GM23338 (cell line): ENCODE data around the gene RSBN1L. TPM values are rescaled to one million over a fixed set of nuclear protein-coding genes. Genes with fewer than 3 reads are reported as not detected.

Experiments used
- ATAC-seq: fragments of 200-7000 bp; cut with Tn5 transposase; 3 replicates; pipeline ENCODE4 v1.9.1; 2020
- DNase-seq: peaks from one replicate; pipeline ENCODE4 v3.0.0-alpha.2; 2015; ENCODE audit warnings: low spot score
- H2AFZ ChIP-seq: fragments of 200-600 bp; sonication (generic); 2 replicates; pipeline ENCODE4 v1.8.0; 2016; ENCODE audit warnings: antibody characterized with exemption, mild to moderate bottlenecking, moderate library complexity
- H3F3A ChIP-seq: fragments of 200-600 bp; sonication (generic); replicated peaks from 2 replicates; pipeline ENCODE4 v1.8.0; 2017; ENCODE audit warnings: antibody characterized with exemption, mixed run types, low read depth
- H3K27ac ChIP-seq: fragments of 200-600 bp; sonication (generic); 2 replicates; pipeline ENCODE4 v1.6.1; 2016; ENCODE audit warnings: low read depth
- H3K27me3 ChIP-seq: fragments of 200-600 bp; sonication (generic); 2 replicates; pipeline ENCODE4 v1.8.0; 2016; ENCODE audit warnings: mild to moderate bottlenecking, mixed run types, moderate library complexity; ENCODE audit not compliant: insufficient read depth
- H3K36me3 ChIP-seq: fragments of 200-600 bp; sonication (generic); 2 replicates; pipeline ENCODE4 v1.8.0; 2016; ENCODE audit warnings: mild to moderate bottlenecking; ENCODE audit not compliant: insufficient read depth
- H3K4me1 ChIP-seq: fragments of 200-600 bp; sonication (generic); 2 replicates; pipeline ENCODE4 v1.8.0; 2016; ENCODE audit warnings: mild to moderate bottlenecking, moderate library complexity; ENCODE audit not compliant: insufficient read depth
- H3K4me2 ChIP-seq: fragments of 200-600 bp; sonication (generic); 2 replicates; pipeline ENCODE4 v1.7.1; 2017; ENCODE audit warnings: mixed run types
- H3K4me3 ChIP-seq: fragments of 200-600 bp; sonication (generic); 2 replicates; pipeline ENCODE4 v1.6.1; 2016; ENCODE audit warnings: mixed run types
- H3K79me2 ChIP-seq: fragments of 200-600 bp; sonication (generic); replicated peaks from 2 replicates; pipeline ENCODE4 v1.8.0; 2017; ENCODE audit warnings: mild to moderate bottlenecking; ENCODE audit not compliant: insufficient read depth
- H3K9me2 ChIP-seq: fragments of 200-600 bp; sonication (generic); 2 replicates; pipeline ENCODE4 v1.8.0; 2017; ENCODE audit not compliant: insufficient read depth
- H4K20me1 ChIP-seq: fragments of 200-600 bp; sonication (generic); replicated peaks from 2 replicates; pipeline ENCODE4 v1.8.0; 2017; ENCODE audit warnings: mild to moderate bottlenecking; ENCODE audit not compliant: insufficient read depth
- H3K27ac Mint-ChIP-seq: 2 replicates; pipeline ENCODE4 v1.8.0; 2020; ENCODE audit warnings: inconsistent platforms, mild to moderate bottlenecking, moderate library complexity, mixed read lengths
- H3K27me3 Mint-ChIP-seq: 3 replicates; pipeline ENCODE4 v1.8.0; 2022; ENCODE audit warnings: low read depth, mild to moderate bottlenecking, moderate library complexity, mixed read lengths, inconsistent platforms; ENCODE audit not compliant: insufficient read depth, poor library complexity
- H3K36me3 Mint-ChIP-seq: 3 replicates; pipeline ENCODE4 v1.8.0; 2021; ENCODE audit warnings: low read depth, mild to moderate bottlenecking, inconsistent platforms, moderate library complexity, mixed read lengths
- H3K4me1 Mint-ChIP-seq: 3 replicates; pipeline ENCODE4 v1.8.0; 2020; ENCODE audit warnings: mild to moderate bottlenecking, inconsistent platforms, mixed read lengths
- H3K4me3 Mint-ChIP-seq: 3 replicates; pipeline ENCODE4 v1.8.0; 2021; ENCODE audit warnings: moderate library complexity, mild to moderate bottlenecking, inconsistent platforms, mixed read lengths
- H3K9me3 Mint-ChIP-seq: 3 replicates; pipeline ENCODE4 v1.8.0; 2020; ENCODE audit warnings: moderate library complexity, mild to moderate bottlenecking, inconsistent platforms, mixed read lengths
- JUNB ChIP-seq: IDR thresholded peaks from one replicate; pipeline ENCODE4 v1.6.1; 2016; ENCODE audit warnings: antibody characterized with exemption; ENCODE audit not compliant: unreplicated experiment
- NANOG ChIP-seq: IDR thresholded peaks from 2 replicates; pipeline ENCODE4 v1.6.1; 2016; ENCODE audit warnings: antibody characterized with exemption, borderline replicate concordance
- ZNF114 ChIP-seq: fragments of 250-450 bp; sonication (Bioruptor Pico); IDR thresholded peaks from 2 replicates; pipeline ENCODE4 v1.5.0; 2020; ENCODE audit warnings: mild to moderate bottlenecking, moderate library complexity
- polyA plus RNA-seq: library from polyadenylated mRNA; unstranded; fragments of >200 nt; fragmentation: Nextera tagmentation; extraction: Ambion mirVana; gene quantifications from 2 replicates; pipeline ENCODE4 v1.2.1, GENCODE V29; 2016
- total RNA-seq: library from RNA; depleted of rRNA; stranded (reverse); fragments of >200 nt; shearing (Covaris generic); gene quantifications from 2 replicates; pipeline ENCODE4 v1.2.3, GENCODE V29; 2014
- TF ChIP-seq, protein P1 (sequence below): fragments of 250-450 bp; sonication (Bioruptor Pico); IDR thresholded peaks from 2 replicates; pipeline ENCODE4 v1.5.0; 2020; ENCODE audit warnings: mild to moderate bottlenecking, moderate library complexity
- TF ChIP-seq, protein P2 (sequence below): IDR thresholded peaks from 2 replicates; pipeline ENCODE4 v1.6.1; 2016; ENCODE audit warnings: antibody characterized with exemption

Gene RSBN1L
- total and polyA plus RNA-seq, 2 experiments from 2014 or later: 9.7 to 19.7 TPM

DNA sequence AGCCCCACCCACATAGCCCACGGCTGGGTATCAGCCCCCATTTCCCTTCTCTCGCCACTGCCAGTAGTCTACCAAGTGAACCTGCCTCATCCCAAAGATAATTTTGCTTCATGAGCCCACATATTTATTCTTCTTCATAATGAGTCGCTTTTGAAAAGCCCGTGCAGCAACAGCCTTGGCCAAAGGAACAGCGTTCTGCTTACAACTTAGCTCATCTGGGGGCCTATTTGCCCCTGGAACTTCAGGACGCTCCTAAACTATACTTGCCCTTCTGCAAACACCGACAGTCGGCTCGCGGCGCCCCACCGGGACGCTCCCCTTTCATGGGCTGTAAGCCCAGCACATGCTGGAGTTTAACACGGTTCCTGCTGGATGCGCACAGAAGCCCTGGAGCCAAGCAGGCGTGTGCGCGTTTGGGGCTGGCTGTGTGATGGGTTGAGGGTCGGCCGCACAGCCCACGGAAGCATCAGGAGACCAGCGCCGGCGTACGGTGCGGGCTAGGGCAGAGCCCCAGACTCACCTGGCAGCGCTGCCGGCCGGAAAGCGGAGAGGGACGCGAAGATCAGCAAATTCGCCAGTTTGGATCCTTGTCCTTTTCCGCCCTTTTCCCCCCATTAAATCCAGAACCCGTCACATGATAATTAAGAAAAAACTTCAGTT is 101.6 kb downstream of the RSBN1L start:
- no peaks in the 10 kb centered on the region for H3K27me3 ChIP-seq
- no peaks in the 10 kb centered on the region for H3K9me2 ChIP-seq
- peaks cover 63% of the 10 kb centered on the region for H3K79me2 ChIP-seq
- peak overlapping the region; percentile 95 for H3K4me2 ChIP-seq
- peaks cover 5% of the 10 kb centered on the region; the same call in 2 of the 3 replicates for H3K36me3 Mint-ChIP-seq
- peaks cover 13% of the 10 kb centered on the region for H3K4me1 Mint-ChIP-seq
- ATAC-seq (peak; percentile 57), DNase-seq (no peak)
- peak overlapping the region; percentile 92 for H3K4me3 Mint-ChIP-seq
- peak overlapping the region; percentile 78 for H2AFZ ChIP-seq
- H3K4me3 ChIP-seq: peak overlapping the region; percentile 87
- TF ChIP-seq JUNB: no peak
- TF ChIP-seq, protein P1, sequence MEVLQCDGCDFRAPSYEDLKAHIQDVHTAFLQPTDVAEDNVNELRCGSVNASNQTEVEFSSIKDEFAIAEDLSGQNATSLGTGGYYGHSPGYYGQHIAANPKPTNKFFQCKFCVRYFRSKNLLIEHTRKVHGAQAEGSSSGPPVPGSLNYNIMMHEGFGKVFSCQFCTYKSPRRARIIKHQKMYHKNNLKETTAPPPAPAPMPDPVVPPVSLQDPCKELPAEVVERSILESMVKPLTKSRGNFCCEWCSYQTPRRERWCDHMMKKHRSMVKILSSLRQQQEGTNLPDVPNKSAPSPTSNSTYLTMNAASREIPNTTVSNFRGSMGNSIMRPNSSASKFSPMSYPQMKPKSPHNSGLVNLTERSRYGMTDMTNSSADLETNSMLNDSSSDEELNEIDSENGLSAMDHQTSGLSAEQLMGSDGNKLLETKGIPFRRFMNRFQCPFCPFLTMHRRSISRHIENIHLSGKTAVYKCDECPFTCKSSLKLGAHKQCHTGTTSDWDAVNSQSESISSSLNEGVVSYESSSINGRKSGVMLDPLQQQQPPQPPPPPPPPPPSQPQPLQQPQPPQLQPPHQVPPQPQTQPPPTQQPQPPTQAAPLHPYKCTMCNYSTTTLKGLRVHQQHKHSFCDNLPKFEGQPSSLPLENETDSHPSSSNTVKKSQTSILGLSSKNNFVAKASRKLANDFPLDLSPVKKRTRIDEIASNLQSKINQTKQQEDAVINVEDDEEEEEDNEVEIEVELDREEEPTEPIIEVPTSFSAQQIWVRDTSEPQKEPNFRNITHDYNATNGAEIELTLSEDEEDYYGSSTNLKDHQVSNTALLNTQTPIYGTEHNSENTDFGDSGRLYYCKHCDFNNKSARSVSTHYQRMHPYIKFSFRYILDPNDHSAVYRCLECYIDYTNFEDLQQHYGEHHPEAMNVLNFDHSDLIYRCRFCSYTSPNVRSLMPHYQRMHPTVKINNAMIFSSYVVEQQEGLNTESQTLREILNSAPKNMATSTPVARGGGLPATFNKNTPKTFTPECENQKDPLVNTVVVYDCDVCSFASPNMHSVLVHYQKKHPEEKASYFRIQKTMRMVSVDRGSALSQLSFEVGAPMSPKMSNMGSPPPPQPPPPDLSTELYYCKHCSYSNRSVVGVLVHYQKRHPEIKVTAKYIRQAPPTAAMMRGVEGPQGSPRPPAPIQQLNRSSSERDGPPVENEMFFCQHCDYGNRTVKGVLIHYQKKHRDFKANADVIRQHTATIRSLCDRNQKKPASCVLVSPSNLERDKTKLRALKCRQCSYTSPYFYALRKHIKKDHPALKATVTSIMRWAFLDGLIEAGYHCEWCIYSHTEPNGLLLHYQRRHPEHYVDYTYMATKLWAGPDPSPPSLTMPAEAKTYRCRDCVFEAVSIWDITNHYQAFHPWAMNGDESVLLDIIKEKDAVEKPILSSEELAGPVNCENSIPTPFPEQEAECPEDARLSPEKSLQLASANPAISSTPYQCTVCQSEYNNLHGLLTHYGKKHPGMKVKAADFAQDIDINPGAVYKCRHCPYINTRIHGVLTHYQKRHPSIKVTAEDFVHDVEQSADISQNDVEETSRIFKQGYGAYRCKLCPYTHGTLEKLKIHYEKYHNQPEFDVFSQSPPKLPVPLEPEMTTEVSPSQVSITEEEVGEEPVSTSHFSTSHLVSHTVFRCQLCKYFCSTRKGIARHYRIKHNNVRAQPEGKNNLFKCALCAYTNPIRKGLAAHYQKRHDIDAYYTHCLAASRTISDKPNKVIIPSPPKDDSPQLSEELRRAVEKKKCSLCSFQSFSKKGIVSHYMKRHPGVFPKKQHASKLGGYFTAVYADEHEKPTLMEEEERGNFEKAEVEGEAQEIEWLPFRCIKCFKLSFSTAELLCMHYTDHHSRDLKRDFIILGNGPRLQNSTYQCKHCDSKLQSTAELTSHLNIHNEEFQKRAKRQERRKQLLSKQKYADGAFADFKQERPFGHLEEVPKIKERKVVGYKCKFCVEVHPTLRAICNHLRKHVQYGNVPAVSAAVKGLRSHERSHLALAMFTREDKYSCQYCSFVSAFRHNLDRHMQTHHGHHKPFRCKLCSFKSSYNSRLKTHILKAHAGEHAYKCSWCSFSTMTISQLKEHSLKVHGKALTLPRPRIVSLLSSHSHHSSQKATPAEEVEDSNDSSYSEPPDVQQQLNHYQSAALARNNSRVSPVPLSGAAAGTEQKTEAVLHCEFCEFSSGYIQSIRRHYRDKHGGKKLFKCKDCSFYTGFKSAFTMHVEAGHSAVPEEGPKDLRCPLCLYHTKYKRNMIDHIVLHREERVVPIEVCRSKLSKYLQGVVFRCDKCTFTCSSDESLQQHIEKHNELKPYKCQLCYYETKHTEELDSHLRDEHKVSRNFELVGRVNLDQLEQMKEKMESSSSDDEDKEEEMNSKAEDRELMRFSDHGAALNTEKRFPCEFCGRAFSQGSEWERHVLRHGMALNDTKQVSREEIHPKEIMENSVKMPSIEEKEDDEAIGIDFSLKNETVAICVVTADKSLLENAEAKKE (CRISPR knock-in tag): no peak
- no peak for TF ChIP-seq ZNF114 (CRISPR knock-in tag)
- no peak for TF ChIP-seq NANOG
- TF ChIP-seq, protein P2, sequence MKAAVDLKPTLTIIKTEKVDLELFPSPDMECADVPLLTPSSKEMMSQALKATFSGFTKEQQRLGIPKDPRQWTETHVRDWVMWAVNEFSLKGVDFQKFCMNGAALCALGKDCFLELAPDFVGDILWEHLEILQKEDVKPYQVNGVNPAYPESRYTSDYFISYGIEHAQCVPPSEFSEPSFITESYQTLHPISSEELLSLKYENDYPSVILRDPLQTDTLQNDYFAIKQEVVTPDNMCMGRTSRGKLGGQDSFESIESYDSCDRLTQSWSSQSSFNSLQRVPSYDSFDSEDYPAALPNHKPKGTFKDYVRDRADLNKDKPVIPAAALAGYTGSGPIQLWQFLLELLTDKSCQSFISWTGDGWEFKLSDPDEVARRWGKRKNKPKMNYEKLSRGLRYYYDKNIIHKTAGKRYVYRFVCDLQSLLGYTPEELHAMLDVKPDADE: 0 out of 2 replicates have a peak, but pooled peaks have one; percentile 19
- H3K27me3 Mint-ChIP-seq: peaks cover 9% of the 10 kb centered on the region
- H3K36me3 ChIP-seq: no peaks in the 10 kb centered on the region
- H3K4me1 ChIP-seq: peaks cover 22% of the 10 kb centered on the region
- H3K9me3 Mint-ChIP-seq: no peaks in the 10 kb centered on the region
- peaks cover 11% of the 10 kb centered on the region; the same call in 1 of the 2 replicates for H4K20me1 ChIP-seq
- peak overlapping the region; percentile 96 for H3K27ac Mint-ChIP-seq
- H3F3A ChIP-seq: no peaks in the 10 kb centered on the region
- H3K27ac ChIP-seq: peak overlapping the region; percentile 45; the same call in 1 of the 2 replicates
